Suprapubic skin (tissue), 4 donors: Measurements from ENCODE around the gene LRRN2. TPM values are rescaled to one million over a fixed set of nuclear protein-coding genes. Genes with fewer than 3 reads are reported as not detected.

ENCODE experiments used
- DNase-seq, 2 donors: peaks; one replicate each; pipeline ENCODE4 v3.0.0-alpha.2; 2019; ENCODE audit warnings: low spot score in 2 of 2
- H3K27ac ChIP-seq: fragments of 200-600 bp; sonication (generic); one replicate; pipeline ENCODE4 v1.5.1; 2019
- H3K27me3 ChIP-seq: fragments of 200-600 bp; sonication (generic); one replicate; pipeline ENCODE4 v1.5.1; 2019
- H3K36me3 ChIP-seq: fragments of 200-600 bp; sonication (generic); one replicate; pipeline ENCODE4 v1.5.1; 2019
- H3K4me1 ChIP-seq: fragments of 200-600 bp; sonication (generic); one replicate; pipeline ENCODE4 v1.5.1; 2019
- H3K4me3 ChIP-seq: fragments of 200-600 bp; sonication (generic); one replicate; pipeline ENCODE4 v1.5.1; 2019; ENCODE audit warnings: mild to moderate bottlenecking
- H3K9me3 ChIP-seq: fragments of 200-600 bp; sonication (generic); one replicate; pipeline ENCODE4 v1.5.1; 2019
- EP300 ChIP-seq: sonication (generic); formaldehyde crosslinking; IDR thresholded peaks from one replicate; pipeline ENCODE4 v1.6.1; 2017; ENCODE audit warnings: antibody characterized with exemption
- POLR2A ChIP-seq, 2 donors: fragments of 450-650 bp; IDR thresholded peaks; one replicate each; pipeline ENCODE4 v1.6.1; 2017; ENCODE audit warnings: antibody characterized with exemption in 2 of 2, mild to moderate bottlenecking in 2 of 2, moderate library complexity in 2 of 2
- POLR2AphosphoS5 ChIP-seq, 3 donors: sonication (generic); formaldehyde crosslinking; IDR thresholded peaks; one replicate each; pipeline ENCODE4 v1.6.1; 2017; ENCODE audit warnings: antibody characterized with exemption in 3 of 3
- WGBS: methylation state at CpG from one replicate; pipeline ENCODE4 v1.1.5; 2018; 5-methylcytosine and 5-hydroxymethylcytosine counted together
- total RNA-seq, 4 donors: library from RNA; depleted of rRNA; stranded (reverse); fragments of >200 nt; gene quantifications; one replicate each; pipeline ENCODE4 v1.1.0, GENCODE V29; 2016
- TF ChIP-seq, protein P1 (sequence below), 2 donors: fragments of 200-600 bp in 1 of 2; fragments of 450-650 bp in 1 of 2; sonication (generic) in 1 of 2; IDR thresholded peaks; one replicate each; pipeline ENCODE4 v1.5.1; 2016 to 2019; ENCODE audit warnings: antibody characterized with exemption in 2 of 2, mild to moderate bottlenecking in 1 of 2, moderate library complexity in 1 of 2

LRRN2 gene
- total RNA-seq, 4 donors from 2014 or later: 0.19 to 0.85 (median 0.27) TPM

DNA sequence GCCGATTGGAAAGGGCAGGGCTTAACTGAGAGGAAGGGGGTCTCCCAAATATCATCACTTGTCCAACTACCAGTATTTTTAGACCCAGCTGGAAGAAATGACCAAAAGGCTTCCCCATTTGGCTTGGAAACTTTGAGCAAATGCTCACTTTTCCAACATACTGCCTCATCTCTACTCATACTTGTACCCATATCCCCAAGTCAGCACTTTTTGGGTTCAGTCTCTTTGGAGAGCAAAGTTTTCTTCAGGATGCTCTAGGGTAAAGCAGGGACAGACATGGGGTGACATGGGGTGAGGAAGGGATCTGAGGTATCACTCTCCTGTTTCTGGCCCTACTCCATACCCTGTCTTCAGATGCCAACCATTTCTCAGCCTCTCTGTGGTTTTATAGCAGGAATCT lies 27.2 kb downstream of the LRRN2 start:
- no peaks in the 10 kb centered on the region for H3K4me1 ChIP-seq
- H3K27me3 ChIP-seq: peaks cover 8% of the 10 kb centered on the region
- 100% methylated on average over 1 of the region's 1 CpG for WGBS
- H3K27ac ChIP-seq: no peak overlapping the region
- no peak for TF ChIP-seq POLR2AphosphoS5 (IDR thresholded peaks at IDR 0.05)
- no peak for TF ChIP-seq POLR2A (IDR thresholded peaks at IDR 0.05)
- TF ChIP-seq EP300: no peak
- TF ChIP-seq, protein P1, sequence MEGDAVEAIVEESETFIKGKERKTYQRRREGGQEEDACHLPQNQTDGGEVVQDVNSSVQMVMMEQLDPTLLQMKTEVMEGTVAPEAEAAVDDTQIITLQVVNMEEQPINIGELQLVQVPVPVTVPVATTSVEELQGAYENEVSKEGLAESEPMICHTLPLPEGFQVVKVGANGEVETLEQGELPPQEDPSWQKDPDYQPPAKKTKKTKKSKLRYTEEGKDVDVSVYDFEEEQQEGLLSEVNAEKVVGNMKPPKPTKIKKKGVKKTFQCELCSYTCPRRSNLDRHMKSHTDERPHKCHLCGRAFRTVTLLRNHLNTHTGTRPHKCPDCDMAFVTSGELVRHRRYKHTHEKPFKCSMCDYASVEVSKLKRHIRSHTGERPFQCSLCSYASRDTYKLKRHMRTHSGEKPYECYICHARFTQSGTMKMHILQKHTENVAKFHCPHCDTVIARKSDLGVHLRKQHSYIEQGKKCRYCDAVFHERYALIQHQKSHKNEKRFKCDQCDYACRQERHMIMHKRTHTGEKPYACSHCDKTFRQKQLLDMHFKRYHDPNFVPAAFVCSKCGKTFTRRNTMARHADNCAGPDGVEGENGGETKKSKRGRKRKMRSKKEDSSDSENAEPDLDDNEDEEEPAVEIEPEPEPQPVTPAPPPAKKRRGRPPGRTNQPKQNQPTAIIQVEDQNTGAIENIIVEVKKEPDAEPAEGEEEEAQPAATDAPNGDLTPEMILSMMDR (IDR thresholded peaks at IDR 0.05): no peak
- H3K9me3 ChIP-seq: no peaks in the 10 kb centered on the region
- H3K4me3 ChIP-seq: no peak overlapping the region
- DNase-seq: no peak
- H3K36me3 ChIP-seq: no peaks in the 10 kb centered on the region

DNA sequence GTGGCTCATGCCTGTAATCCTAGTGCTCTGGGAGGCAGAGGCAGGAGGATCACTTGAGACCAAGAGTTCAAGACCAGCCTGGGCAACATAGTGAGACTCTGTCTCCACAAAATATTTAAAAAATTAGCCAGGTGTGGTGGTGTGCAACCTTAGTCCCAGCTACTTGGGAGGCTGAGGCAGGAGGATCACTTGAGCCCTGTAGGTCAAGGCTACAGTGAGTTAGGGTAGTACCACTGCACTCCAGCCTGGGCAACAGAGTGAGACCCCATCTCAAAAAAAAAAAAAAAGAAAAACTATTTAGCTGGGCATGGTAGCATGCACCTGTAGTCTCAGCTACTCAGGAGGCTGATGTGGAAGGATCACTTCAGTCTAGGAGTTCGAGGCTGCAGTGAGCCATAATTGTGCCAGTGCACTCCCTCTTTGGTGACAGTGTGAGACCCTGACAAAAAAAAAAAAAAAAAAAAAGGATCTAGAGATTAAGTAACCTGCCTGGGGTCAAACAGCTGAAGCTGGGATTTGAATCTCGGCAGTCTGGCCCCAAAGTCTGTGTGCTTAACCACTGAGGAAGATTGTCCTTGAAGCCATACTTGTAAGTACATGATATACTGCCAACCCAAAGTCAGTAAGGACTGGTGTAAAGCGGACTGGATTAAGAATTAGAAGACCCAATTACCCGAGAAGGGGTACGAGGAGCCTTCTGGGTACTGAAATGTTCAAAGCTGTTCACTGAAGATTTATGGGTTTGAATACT lies 31.8 kb downstream of the LRRN2 start:
- TF ChIP-seq POLR2AphosphoS5 (IDR thresholded peaks at IDR 0.05): no peak
- TF ChIP-seq, protein P1 (IDR thresholded peaks at IDR 0.05): no peak
- no peak for TF ChIP-seq EP300
- TF ChIP-seq POLR2A (IDR thresholded peaks at IDR 0.05): no peak
- Histone ChIP-seq H3K4me3 (no peak overlapping the region), H3K9me3 (no peaks in the 10 kb centered on the region), H3K4me1 (no peaks in the 10 kb centered on the region), H3K36me3 (no peaks in the 10 kb centered on the region), H3K27me3 (peaks cover 27% of the 10 kb centered on the region), H3K27ac (no peak overlapping the region)
- no peak for DNase-seq
- WGBS: 78% methylated on average over 5 of the region's 5 CpGs

DNA sequence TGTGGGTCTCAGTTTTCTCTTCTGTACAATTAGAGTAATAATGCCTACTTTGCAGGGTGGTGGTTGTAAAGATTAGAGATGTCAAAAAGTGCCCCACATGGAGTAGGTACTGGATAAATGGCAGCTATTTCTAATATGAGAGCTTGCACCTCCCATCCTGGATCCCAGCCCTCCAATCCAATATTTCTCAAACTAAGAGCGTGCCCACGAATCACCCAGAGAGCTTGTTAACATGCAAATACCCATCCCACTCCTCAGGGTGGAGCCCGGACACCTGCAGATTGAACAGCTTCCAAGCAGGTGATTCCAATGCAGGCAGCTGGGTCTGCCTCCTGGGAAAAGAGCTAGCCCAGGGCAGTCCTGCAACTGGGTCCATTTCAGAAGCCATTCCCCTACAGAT lies 33.0 kb downstream of the LRRN2 start:
- H3K27ac ChIP-seq: no peak overlapping the region
- TF ChIP-seq, protein P1 (IDR thresholded peaks at IDR 0.05): no peak
- TF ChIP-seq POLR2A (IDR thresholded peaks at IDR 0.05): no peak
- TF ChIP-seq POLR2AphosphoS5 (IDR thresholded peaks at IDR 0.05): no peak
- no peak for TF ChIP-seq EP300
- no peaks in the 10 kb centered on the region for H3K4me1 ChIP-seq
- no CpG with 5 or more reads among the region's 3 CpGs for WGBS
- no peak overlapping the region for H3K4me3 ChIP-seq
- peaks cover 27% of the 10 kb centered on the region for H3K27me3 ChIP-seq
- no peak for DNase-seq
- H3K36me3 ChIP-seq: no peaks in the 10 kb centered on the region
- H3K9me3 ChIP-seq: no peaks in the 10 kb centered on the region

DNA sequence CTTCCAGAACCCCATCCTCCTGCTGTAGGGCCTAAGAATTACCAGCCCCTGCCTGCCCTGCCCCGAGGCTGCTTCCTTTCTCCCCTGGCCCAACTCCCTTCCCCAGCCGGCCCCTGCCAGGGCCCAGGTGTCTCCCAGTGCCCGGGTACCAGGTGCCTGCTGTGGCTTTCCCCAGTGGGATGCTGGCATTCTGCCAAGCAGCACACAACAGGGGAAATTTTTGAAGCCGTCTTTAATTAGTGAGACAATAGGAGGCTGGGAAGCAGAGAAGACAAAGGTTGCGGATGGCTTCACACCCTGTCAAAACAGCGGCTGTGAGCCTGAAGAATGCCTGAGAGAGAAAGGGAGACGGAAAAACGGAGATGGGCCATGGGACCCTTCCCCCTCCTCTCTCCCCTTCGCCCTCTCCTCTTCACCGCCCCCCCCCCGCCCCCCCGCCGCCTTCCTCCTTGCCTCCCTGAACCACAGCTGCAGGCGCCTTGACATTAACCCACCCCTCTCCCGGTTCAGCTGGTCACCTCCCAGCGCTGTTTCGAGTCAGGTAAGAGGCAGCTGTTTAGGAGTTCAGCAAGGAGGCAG lies 33.6 kb downstream of the LRRN2 start:
- Histone ChIP-seq H3K9me3 (no peaks in the 10 kb centered on the region), H3K27ac (no peak overlapping the region), H3K4me1 (no peaks in the 10 kb centered on the region), H3K36me3 (no peaks in the 10 kb centered on the region), H3K4me3 (no peak overlapping the region), H3K27me3 (peaks cover 27% of the 10 kb centered on the region)
- 12% methylated on average over 15 of the region's 17 CpGs for WGBS
- no peak for DNase-seq
- TF ChIP-seq POLR2AphosphoS5 (IDR thresholded peaks at IDR 0.05) (no peak), EP300 (no peak), POLR2A (IDR thresholded peaks at IDR 0.05) (no peak)
- TF ChIP-seq, protein P1 (IDR thresholded peaks at IDR 0.05): no peak

DNA sequence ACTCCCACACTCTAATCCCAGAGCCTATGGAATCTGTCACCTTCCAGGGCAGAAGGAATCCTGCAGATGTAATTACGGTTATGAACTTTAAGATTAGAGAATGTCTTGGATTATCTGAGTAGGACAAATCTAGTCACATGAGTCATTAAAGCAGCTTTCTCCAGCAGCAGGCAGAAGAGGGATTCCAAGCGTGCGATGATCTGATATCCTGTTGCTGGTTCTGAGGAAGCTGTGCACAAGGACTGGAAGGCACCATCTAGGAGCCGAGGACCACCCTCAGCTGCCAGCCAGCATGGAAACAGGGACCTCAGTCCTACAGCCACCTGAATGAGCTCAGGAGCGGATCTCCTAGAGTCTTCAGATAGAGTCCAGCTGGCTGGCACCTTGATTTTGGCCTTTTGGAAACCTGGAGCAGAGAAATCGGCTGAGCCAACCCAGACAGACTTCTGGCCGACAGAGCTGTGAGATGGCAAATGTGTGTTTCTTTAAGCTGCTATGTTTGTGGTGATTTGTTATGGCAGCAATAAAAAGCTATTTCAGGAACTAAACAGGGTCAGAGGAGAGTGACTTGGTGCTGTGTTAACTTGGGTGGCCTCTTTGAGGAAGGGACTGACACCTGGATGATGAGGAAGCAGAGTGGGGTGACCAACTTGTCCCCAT lies 34.5 kb downstream of the LRRN2 start:
- 73% methylated on average over 5 of the region's 7 CpGs for WGBS
- no peaks in the 10 kb centered on the region for H3K36me3 ChIP-seq
- no peak for DNase-seq
- TF ChIP-seq POLR2A (IDR thresholded peaks at IDR 0.05) (no peak), EP300 (no peak), POLR2AphosphoS5 (IDR thresholded peaks at IDR 0.05) (no peak)
- TF ChIP-seq, protein P1 (IDR thresholded peaks at IDR 0.05): no peak
- H3K27me3 ChIP-seq: peaks cover 27% of the 10 kb centered on the region
- H3K9me3 ChIP-seq: no peaks in the 10 kb centered on the region
- no peak overlapping the region for H3K27ac ChIP-seq
- H3K4me1 ChIP-seq: no peaks in the 10 kb centered on the region
- no peak overlapping the region for H3K4me3 ChIP-seq
